ENCODE results near the gene ATL3. TPM values are rescaled to one million over a fixed set of nuclear protein-coding genes. Genes with fewer than 3 reads are reported as not detected.

Gene ATL3
- total and polyA plus RNA-seq, 2 of the 4 experiments (the other 2 are of a cell fraction): 19.9 to 131 TPM

GRCh38 chr11:63681321-63682065 lies 10.3 kb upstream of the ATL3 start, which contains the start of gene RTN3 (continued):
- TF ChIP-seq SMC3 (IDR thresholded peaks at IDR 0.05; ENCODE audit: low read depth, low read length) (no peak), BHLHE40 (IDR thresholded peaks at IDR 0.05; ENCODE audit: low read depth, low read length) (no peak; the same call in 1 of the 2 replicates)

- Histone ChIP-seq H3K4me2 (ENCODE audit: low read depth, low read length) (peak overlapping the region; percentile 62), H2BK15ac (ENCODE audit: low read depth, low read length) (no peak overlapping the region), H2BK120ac (ENCODE audit: low read depth, low read length) (peak overlapping the region; percentile 28; the same call in 1 of the 2 replicates), H3K9ac (ENCODE audit: low read depth, low read length) (no peak overlapping the region; the same call in 1 of the 2 replicates), H4K8ac (ENCODE audit: low read depth in 2 of 2, low read length in 2 of 2) (peak overlapping the region; percentile 10 to 41; a peak in 3 of 4 replicates), H3K9me1 (ENCODE audit: insufficient read depth, low read length) (no peaks in the 10 kb centered on the region), H3K4me1 (ENCODE audit: control insufficient read depth, insufficient read depth, low read length) (no peaks in the 10 kb centered on the region; the same call in 1 of the 2 replicates), H4K5ac (ENCODE audit: low read depth, low read length) (no peak overlapping the region), H2BK20ac (ENCODE audit: low read depth, low read length) (0 out of 2 replicates have a peak overlapping the region, but pooled peaks have one; percentile 43), H3K14ac (replicated peaks; ENCODE audit: low read depth, low read length) (peak overlapping the region; percentile 1; the same call in 1 of the 2 replicates), H3K4me3 (ENCODE audit: insufficient read depth, low read depth, low read length) (peak overlapping the region; percentile 30), H2AK5ac (ENCODE audit: low read depth, low read length) (peak overlapping the region; percentile 1; the same call in 1 of the 2 replicates), H2AK9ac (replicated peaks; ENCODE audit: low read depth, low read length, poor library complexity) (peak overlapping the region; percentile 85), H2AFZ (replicated peaks; ENCODE audit: low read length, poor library complexity) (peak overlapping the region; percentile 97), H4K20me1 (ENCODE audit: insufficient read depth, low read length) (peaks cover 17% of the 10 kb centered on the region), H3K4ac (ENCODE audit: low read depth, low read length) (peak overlapping the region; percentile 41; the same call in 1 of the 2 replicates), H3K27ac (ENCODE audit: insufficient read depth, low read length) (no peak overlapping the region), H4K91ac (ENCODE audit: insufficient read depth, low read depth, low read length) (no peak overlapping the region; the same call in 1 of the 2 replicates), H3K27me3 (ENCODE audit: control insufficient read depth, insufficient read depth, low read length) (no peaks in the 10 kb centered on the region), H3K79me1 (ENCODE audit: low read depth in 1 of 2, low read length in 2 of 2) (peaks cover 12 to 38% of the 10 kb centered on the region in 2 experiments; a peak in 3 of 4 replicates), H3K23ac (ENCODE audit: low read depth, low read length) (no peak overlapping the region), H3K9me3 (ENCODE audit: control insufficient read depth, insufficient read depth, low read length) (no peaks in the 10 kb centered on the region), H2BK5ac (ENCODE audit: low read depth, low read length, poor library complexity, severe bottlenecking) (peak overlapping the region; percentile 10), H3K56ac (ENCODE audit: extremely low read depth, insufficient read depth, low read length) (no peak overlapping the region), H3K36me3 (ENCODE audit: control insufficient read depth, insufficient read depth, low read length) (no peaks in the 10 kb centered on the region), H3K18ac (ENCODE audit: low read depth, low read length) (no peak overlapping the region)
- no peak for DNase-seq
- no TSS peak for BruUV-seq (replicated peaks)
- in situ Hi-C loops (cut with MboI; ENCODE audit: low sequenced_read_pairs) (no loop called here), dilution Hi-C loops (cut with HindIII; ENCODE audit: low sequenced_read_pairs, unreplicated experiment) (no loop called here), intact Hi-C loops (cut with micrococcal nuclease) (loop anchor here (1.0 kb wide), 1 partner anchor 57 kb away; no protein-coding TSS in a partner anchor)
- TF ChIP-seq SMC3 (IDR thresholded peaks at IDR 0.05; ENCODE audit: low read depth, low read length) (no peak), MXI1 (IDR thresholded peaks at IDR 0.05; ENCODE audit: borderline replicate concordance, low read depth, low read length) (no peak), POLR2A (IDR thresholded peaks at IDR 0.05; ENCODE audit: low read depth, low read length) (no peak), BHLHE40 (IDR thresholded peaks at IDR 0.05; ENCODE audit: low read depth, low read length) (0 out of 2 replicates have a peak, but pooled peaks have one; percentile 6), RCOR1 (IDR thresholded peaks at IDR 0.05; ENCODE audit: insufficient replicate concordance, low read length) (no peak), CEBPB (IDR thresholded peaks at IDR 0.05; ENCODE audit: low read depth, low read length) (peak; percentile 52; the same call in 1 of the 2 replicates)
- WGBS, 2 experiments (ENCODE audit: extremely low coverage in 2 of 2, insufficient read length in 1 of 2): 0% methylated on average over 6 of the region's 18 CpGs; no CpG with 5 or more reads in 1 of the 2 experiments
- ChIA-PET POLR2A (ENCODE audit: unreplicated experiment) (interaction anchor here (0.5 kb wide), 1 partner anchor 12 kb away, joined by 3 read pairs; no protein-coding TSS in a partner anchor), CTCF (interaction anchor here (1.3 kb wide), 1 partner anchor 20 kb away, joined by 3 read pairs; no protein-coding TSS in a partner anchor)
- peak; percentile 1; the same call in 1 of the 2 replicates for ATAC-seq (ENCODE audit: low read depth)
These were observed 9.7 kb upstream of the ATL3 start for GRCh38 chr11:63680834-63681320.
